ENCODE results near the gene PPP4R3B.

The PPP4R3B gene

DNA sequence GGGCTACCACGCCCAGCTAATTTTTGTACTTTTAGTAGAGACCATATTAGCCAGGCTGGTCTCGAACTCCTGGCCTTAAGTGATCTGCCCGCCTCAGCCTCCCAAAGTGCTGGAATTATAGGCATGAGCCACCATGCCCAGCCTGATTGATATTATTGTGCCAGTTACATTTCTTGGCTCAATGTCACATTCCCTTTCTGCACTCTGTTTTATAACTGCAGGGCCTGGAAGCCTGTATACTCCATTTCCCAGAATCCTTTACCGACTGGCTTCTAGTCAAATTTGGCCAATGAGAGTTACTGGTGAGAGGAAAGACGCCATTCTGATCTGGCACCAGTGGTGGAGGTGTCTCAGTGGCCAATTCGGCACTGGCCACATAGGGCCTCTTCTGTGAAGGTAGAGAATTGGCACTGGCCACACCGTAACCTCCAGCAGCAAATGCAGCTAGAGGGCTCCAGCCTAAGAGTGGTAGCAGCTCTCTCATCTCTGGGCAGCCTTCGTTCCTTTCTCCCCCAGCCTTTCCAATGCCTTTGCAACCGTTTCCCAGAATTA lies 114.8 kb downstream of the PPP4R3B start:
- no peak for DNase-seq

DNA sequence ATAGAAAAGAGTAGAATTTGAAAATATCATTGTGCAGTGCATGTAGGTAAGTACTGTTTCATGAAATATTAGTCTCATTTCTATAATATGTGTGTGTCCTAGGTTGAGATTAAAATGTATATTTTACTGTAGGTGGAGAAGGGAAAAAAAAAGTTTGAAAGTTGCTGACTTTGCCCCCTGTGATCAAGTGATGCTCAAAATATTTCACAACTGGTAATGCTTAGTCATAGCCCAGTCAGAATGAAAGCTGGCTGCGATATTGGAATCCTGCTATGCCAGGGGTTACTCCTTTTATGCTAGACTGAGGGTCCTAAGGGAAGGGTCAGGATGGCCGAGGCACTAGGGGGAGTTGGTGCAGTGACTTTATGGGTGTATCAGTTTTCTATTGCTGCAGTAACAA lies 117.4 kb downstream of the PPP4R3B start:
- DNase-seq, result no peak

DNA sequence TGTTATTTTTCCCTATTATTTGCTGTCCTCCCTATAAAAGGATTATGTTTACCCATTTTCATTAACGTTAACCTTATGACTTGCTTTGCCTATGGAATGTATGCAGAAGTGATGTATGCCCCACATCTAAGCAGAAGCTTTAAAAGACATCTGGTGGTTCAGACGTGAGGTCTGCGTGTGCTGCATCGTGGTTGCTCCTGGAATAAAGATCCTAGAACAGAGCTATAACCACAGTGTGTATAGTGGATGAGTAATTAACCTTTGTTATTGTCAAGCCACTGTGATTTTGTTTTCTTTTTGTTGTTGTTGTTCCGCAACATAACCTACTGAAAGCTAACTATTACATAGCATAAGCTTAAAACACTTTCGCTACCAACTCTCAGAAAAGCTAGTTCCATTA lies 118.8 kb downstream of the PPP4R3B start:
- no peak for DNase-seq
